H1 (cell line): Measurements from ENCODE around the gene EXOSC10. TPM values are rescaled to one million over a fixed set of nuclear protein-coding genes. Genes with fewer than 3 reads are reported as not detected.

Experiments
- CTCF ChIA-PET: fragments of 300-600 bp; sonication (Branson Sonifier 250); formaldehyde crosslinking; loops from one replicate; lab custom pipeline; 2021; ENCODE audit not compliant: partially characterized antibody; lab: Charles Lee
- POLR2A ChIA-PET: fragments of 300-600 bp; sonication (Branson Sonifier 250); formaldehyde crosslinking; loops from one replicate; lab custom pipeline; 2021; ENCODE audit warnings: inconsistent platforms; ENCODE audit not compliant: partially characterized antibody; lab: Charles Lee
- DNase-seq, 2 experiments: peaks; one replicate each; pipeline versions ENCODE4 v3.0.0 to v3.0.0-alpha.2; 2010 to 2022; ENCODE audit warnings: low spot score in 2 of 2, low read depth in 1 of 2, mixed read lengths in 1 of 2
- FAIRE-seq: peaks from 2 replicates; lab custom pipeline; 2011; peaks lifted over from hg19 to GRCh38; lab: Jason Lieb, UNC
- H2AFZ ChIP-seq: 2 replicates; pipeline ENCODE4 v1.8.1; 2012; ENCODE audit warnings: low read length, inconsistent platforms
- H2AK5ac ChIP-seq: 2 replicates; pipeline ENCODE4 v1.6.1; 2013; ENCODE audit warnings: low read depth, low read length
- H2BK120ac ChIP-seq: replicated peaks from 2 replicates; pipeline ENCODE3; 2013; ENCODE audit warnings: low read depth, low read length, inconsistent platforms
- H2BK12ac ChIP-seq: 2 replicates; pipeline ENCODE4 v1.6.1; 2013; ENCODE audit warnings: low read depth, low read length
- H2BK15ac ChIP-seq: 2 replicates; pipeline ENCODE4 v1.6.1; 2013; ENCODE audit warnings: low read length
- H2BK20ac ChIP-seq: 2 replicates; pipeline ENCODE4 v1.6.1; 2013; ENCODE audit warnings: low read length
- H2BK5ac ChIP-seq: 2 replicates; pipeline ENCODE4 v1.6.1; 2013; ENCODE audit warnings: low read depth, low read length
- H3K14ac ChIP-seq: 2 replicates; pipeline ENCODE4 v1.6.1; 2013; ENCODE audit warnings: inconsistent platforms; ENCODE audit not compliant: insufficient read length
- H3K18ac ChIP-seq: 2 replicates; pipeline ENCODE4 v1.6.1; 2013; ENCODE audit warnings: low read length; ENCODE audit errors: extremely low read depth
- H3K23ac ChIP-seq: 2 replicates; pipeline ENCODE4 v1.6.1; 2013; ENCODE audit warnings: inconsistent platforms; ENCODE audit not compliant: insufficient read length
- H3K23me2 ChIP-seq: 2 replicates; pipeline ENCODE4 v1.6.1; 2013; ENCODE audit warnings: low read depth, low read length
- H3K27ac ChIP-seq: 2 replicates; pipeline ENCODE4 v1.6.1; 2011; ENCODE audit warnings: low read depth, low read length, inconsistent platforms
- H3K27me3 ChIP-seq, 4 experiments: replicated peaks in 1 of 4; 1 replicate in 1 of 4; 2 replicates in 3 of 4; pipeline versions ENCODE4 v1.6.1 to v1.8.1; 2011 to 2013; ENCODE audit warnings: low read length in 3 of 4, mild to moderate bottlenecking in 3 of 4, inconsistent platforms in 2 of 4, mixed read lengths in 2 of 4, moderate library complexity in 1 of 4; ENCODE audit not compliant: control insufficient read depth in 3 of 4, insufficient read depth in 3 of 4; ENCODE audit errors: extremely low read depth in 1 of 4
- H3K36me3 ChIP-seq, 4 experiments: 2 replicates each; pipeline versions ENCODE4 v1.6.1 to v1.8.1; 2011 to 2013; ENCODE audit warnings: mild to moderate bottlenecking in 4 of 4, low read length in 3 of 4, moderate library complexity in 2 of 4, control low read depth in 1 of 4, inconsistent platforms in 1 of 4; ENCODE audit not compliant: insufficient read depth in 4 of 4, control insufficient read depth in 2 of 4
- H3K4ac ChIP-seq: replicated peaks from 2 replicates; pipeline ENCODE3; 2013; ENCODE audit warnings: low read length, low read depth, mixed read lengths, inconsistent platforms; ENCODE audit not compliant: insufficient read length
- H3K4me1 ChIP-seq, 4 experiments: replicated peaks in 1 of 4; 1 replicate in 1 of 4; 2 replicates in 3 of 4; pipeline versions ENCODE4 v1.6.1 to v1.8.1; 2011 to 2013; ENCODE audit warnings: low read length in 3 of 4, inconsistent platforms in 2 of 4, mixed read lengths in 1 of 4; ENCODE audit not compliant: insufficient read depth in 4 of 4, control insufficient read depth in 3 of 4
- H3K4me2 ChIP-seq, 2 experiments: 2 replicates each; pipeline versions ENCODE4 v1.6.1 to v1.8.1; 2011 to 2013; ENCODE audit warnings: low read depth in 2 of 2, low read length in 2 of 2, control low read depth in 1 of 2, inconsistent platforms in 1 of 2, mild to moderate bottlenecking in 1 of 2; ENCODE audit not compliant: insufficient read depth in 1 of 2
- H3K4me3 ChIP-seq, 4 experiments: fragments of 200-600, 300-600 bp in 1 of 4; sonication (generic), shearing (Covaris generic), sonication (Bioruptor Twin) in 1 of 4; 2 replicates each; pipeline versions ENCODE4 v1.5.1 to v1.8.1; 2011 to 2016; ENCODE audit warnings: low read length in 4 of 4, low read depth in 3 of 4, control low read depth in 2 of 4, inconsistent platforms in 2 of 4, mild to moderate bottlenecking in 2 of 4, mixed read lengths in 1 of 4, moderate library complexity in 1 of 4; ENCODE audit not compliant: insufficient read depth in 2 of 4; ENCODE audit errors: extremely low read depth in 1 of 4
- H3K56ac ChIP-seq: replicated peaks from 2 replicates; pipeline ENCODE3; 2013; ENCODE audit warnings: low read depth, mild to moderate bottlenecking, mixed read lengths, low read length, inconsistent platforms; ENCODE audit not compliant: insufficient read length
- H3K79me1 ChIP-seq: 2 replicates; pipeline ENCODE4 v1.6.1; 2013; ENCODE audit warnings: low read depth, low read length, control low read depth
- H3K79me2 ChIP-seq, 2 experiments: 2 replicates each; pipeline versions ENCODE4 v1.6.1 to v1.8.1; 2012 to 2013; ENCODE audit warnings: low read length in 2 of 2, mild to moderate bottlenecking in 2 of 2, inconsistent platforms in 1 of 2; ENCODE audit not compliant: insufficient read depth in 2 of 2, control insufficient read depth in 1 of 2
- H3K9ac ChIP-seq, 4 experiments: replicated peaks in 1 of 4; 1 replicate in 1 of 4; 2 replicates in 3 of 4; pipeline versions ENCODE4 v1.6.1 to v1.8.1; 2011 to 2013; ENCODE audit warnings: low read depth in 3 of 4, low read length in 3 of 4, control low read depth in 2 of 4, mild to moderate bottlenecking in 2 of 4, moderate library complexity in 2 of 4, inconsistent platforms in 1 of 4; ENCODE audit errors: extremely low read depth in 1 of 4
- H3K9me3 ChIP-seq, 2 experiments: 2 replicates each; pipeline versions ENCODE4 v1.6.1 to v1.8.1; 2012 to 2013; ENCODE audit warnings: mild to moderate bottlenecking in 2 of 2, moderate library complexity in 2 of 2, control low read depth in 1 of 2, inconsistent platforms in 1 of 2, low read depth in 1 of 2, low read length in 1 of 2, mixed read lengths in 1 of 2; ENCODE audit not compliant: insufficient read depth in 2 of 2
- H4K20me1 ChIP-seq, 2 experiments: replicated peaks in 1 of 2; 2 replicates each; pipeline versions ENCODE3 to v1.8.1; 2011 to 2013; ENCODE audit warnings: inconsistent platforms in 2 of 2, low read length in 2 of 2, mild to moderate bottlenecking in 1 of 2; ENCODE audit not compliant: insufficient read depth in 2 of 2, control insufficient read depth in 1 of 2
- H4K5ac ChIP-seq: 2 replicates; pipeline ENCODE4 v1.6.1; 2013; ENCODE audit warnings: low read length, low read depth, mixed read lengths, inconsistent platforms; ENCODE audit not compliant: insufficient read length
- H4K8ac ChIP-seq: 2 replicates; pipeline ENCODE4 v1.8.0; 2013; ENCODE audit warnings: mild to moderate bottlenecking, moderate library complexity, low read length, inconsistent platforms; ENCODE audit not compliant: insufficient read depth; ENCODE audit errors: extremely low read depth
- H4K91ac ChIP-seq: replicated peaks from 2 replicates; pipeline ENCODE3; 2013; ENCODE audit warnings: low read length, mixed read lengths, inconsistent platforms; ENCODE audit not compliant: insufficient read length
- BCL11A ChIP-seq, 2 experiments: IDR thresholded peaks; one replicate each; pipeline ENCODE4 v1.6.1; 2011; ENCODE audit warnings: low read depth in 2 of 2, low read length in 2 of 2, mild to moderate bottlenecking in 2 of 2
- CBX8 ChIP-seq: fragments of 300-800, 300-1000 bp; sonication (generic); IDR thresholded peaks from 2 replicates; pipeline ENCODE4 v1.7.1; 2016; ENCODE audit warnings: low read depth, low read length, borderline replicate concordance
- CREB1 ChIP-seq: IDR thresholded peaks from 2 replicates; pipeline ENCODE4 v1.6.1; 2012; ENCODE audit warnings: inconsistent platforms
- FOSL1 ChIP-seq: IDR thresholded peaks from 2 replicates; pipeline ENCODE4 v1.6.1; 2011; ENCODE audit warnings: mild to moderate bottlenecking, low read depth, low read length, moderate library complexity; ENCODE audit not compliant: insufficient read depth
- MAX ChIP-seq: IDR thresholded peaks from 2 replicates; pipeline ENCODE4 v1.6.1; 2012; ENCODE audit warnings: inconsistent platforms
- NANOG ChIP-seq: IDR thresholded peaks from 2 replicates; pipeline ENCODE4 v1.6.1; 2011; ENCODE audit warnings: low read length, low read depth, mild to moderate bottlenecking, inconsistent platforms; ENCODE audit not compliant: insufficient read depth, poor library complexity, severe bottlenecking
- PHF8 ChIP-seq: fragments of 200-600 bp; sonication (generic); conservative IDR thresholded peaks from 2 replicates; pipeline ENCODE4 v1.7.1; 2012; ENCODE audit warnings: low read depth, mild to moderate bottlenecking, inconsistent platforms, low read length, moderate library complexity
- POLR2A ChIP-seq, 2 experiments: IDR thresholded peaks; 1 replicate in 1 of 2; 2 replicates in 1 of 2; pipeline ENCODE4 v1.6.1; 2011; ENCODE audit warnings: low read depth in 2 of 2, low read length in 2 of 2, mild to moderate bottlenecking in 2 of 2; ENCODE audit errors: control extremely low read depth in 1 of 2
- POLR2AphosphoS5 ChIP-seq: IDR thresholded peaks from 2 replicates; pipeline ENCODE4 v1.6.1; 2011; ENCODE audit warnings: low read depth, low read length
- RAD21 ChIP-seq, 2 experiments: IDR thresholded peaks in 1 of 2; conservative IDR thresholded peaks in 1 of 2; 2 replicates each; pipeline ENCODE4 v1.6.1; 2011; ENCODE audit warnings: low read depth in 2 of 2, low read length in 2 of 2, improper control_type of control experiment in 1 of 2, inconsistent platforms in 1 of 2, mild to moderate bottlenecking in 1 of 2, moderate library complexity in 1 of 2
- SIRT6 ChIP-seq: IDR thresholded peaks from one replicate; pipeline ENCODE4 v1.7.1; 2012; ENCODE audit warnings: low read length, inconsistent platforms
- WGBS, 2 experiments: shearing (Covaris generic) in 1 of 2; methylation state at CpG; one replicate each; pipeline versions ENCODE4 v1.1.6 to v1.1.7; 2013 to 2015; ENCODE audit warnings: low lambda C conversion rate in 2 of 2, mixed read lengths in 2 of 2, inconsistent platforms in 1 of 2, low coverage in 1 of 2, missing lambda C conversion rate in 1 of 2; ENCODE audit not compliant: insufficient replicate concordance in 2 of 2, insufficient coverage in 1 of 2, insufficient read length in 1 of 2; ENCODE audit errors: extremely low coverage in 1 of 2, missing lambda C conversion rate in 1 of 2; 5-methylcytosine and 5-hydroxymethylcytosine counted together
- polyA plus RNA-seq, 7 experiments: library from polyadenylated mRNA; depleted of rRNA in 3 of 7; stranded (reverse) in 5 of 7; unstranded in 2 of 7; fragments of >200 nt in 5 of 7; fragments of 200-250 nt in 2 of 7; gene quantifications; 1 replicate in 5 of 7; 2 replicates in 1 of 7; 4 replicates in 1 of 7; pipeline versions ENCODE4 v1.2.1 to v1.2.3, GENCODE V29; 2011 to 2013; ENCODE audit warnings: missing spikeins in 2 of 7, mixed read lengths in 2 of 7
- total RNA-seq: library from RNA; stranded (reverse); fragmentation: NEBNext Ultra II Directional; extraction: Animal tissue kit (Norgen Biotek cat#: 25700); gene quantifications from 2 replicates; pipeline ENCODE4 v1.2.1, GENCODE V29; 2021
- TF ChIP-seq, protein P1 (sequence below): IDR thresholded peaks from 2 replicates; pipeline ENCODE4 v1.6.1; 2011; ENCODE audit warnings: low read depth, mild to moderate bottlenecking, low read length; ENCODE audit not compliant: insufficient read depth

EXOSC10 gene
- total and polyA plus RNA-seq, 2 of the 8 experiments (the other 6 are each of a cell fraction or from before 2014, with no cell fraction given) = 57.9 to 86.1 TPM

DNA sequence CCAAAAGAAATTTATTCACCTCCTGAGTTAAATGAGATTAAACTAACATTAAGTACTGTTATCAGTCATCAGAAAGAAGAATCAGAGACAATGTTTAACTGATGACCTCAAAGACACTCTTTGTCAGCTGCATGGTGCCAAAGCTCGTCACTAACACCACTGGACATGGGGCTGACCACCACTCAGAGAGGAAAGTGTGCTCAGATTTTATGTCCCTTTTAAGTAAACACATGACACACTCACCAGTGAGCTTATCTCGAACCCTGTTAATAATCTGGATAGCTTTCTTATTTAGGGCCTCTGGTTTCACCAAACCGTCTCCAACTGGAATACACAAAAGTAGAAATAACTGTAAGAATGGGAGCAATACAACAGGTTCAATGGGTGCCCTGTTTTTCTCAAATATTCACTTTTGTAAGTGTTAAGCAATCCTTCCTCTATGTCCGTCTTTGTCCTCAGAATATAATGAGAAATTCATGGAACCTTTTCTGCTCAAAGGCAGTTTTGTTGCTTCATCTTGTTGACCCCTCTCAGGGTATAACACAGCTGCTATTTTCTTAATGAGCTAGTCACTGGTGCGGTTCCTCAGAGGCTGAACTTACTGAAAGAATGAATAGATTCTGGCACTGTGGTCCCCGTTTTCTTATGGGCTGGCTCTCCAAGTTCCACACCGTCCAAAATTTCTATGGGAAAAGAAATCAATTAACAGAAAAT, 9.5 kb upstream of the EXOSC10 start:
- H4K91ac ChIP-seq = no peak overlapping the region
- no peaks in the 10 kb centered on the region for H3K4me1 ChIP-seq
- H3K36me3 ChIP-seq = peaks cover 11 to 66% (median 37%) of the 10 kb centered on the region in 4 experiments
- H2BK15ac ChIP-seq = no peak overlapping the region
- no peaks in the 10 kb centered on the region for H3K79me1 ChIP-seq
- H3K56ac ChIP-seq = no peak overlapping the region
- no peak overlapping the region for H2BK120ac ChIP-seq
- no peak for DNase-seq
- no peak overlapping the region for H3K14ac ChIP-seq
- H2AK5ac ChIP-seq = no peak overlapping the region
- H3K9me3 ChIP-seq = no peaks in the 10 kb centered on the region
- H3K9ac ChIP-seq = no peak overlapping the region
- no peaks in the 10 kb centered on the region for H3K79me2 ChIP-seq
- H2AFZ ChIP-seq = no peak overlapping the region
- no peak overlapping the region for H3K23ac ChIP-seq
- H2BK12ac ChIP-seq = no peak overlapping the region
- no peak overlapping the region for H3K4me3 ChIP-seq
- 89% methylated on average over 7 of the region's 7 CpGs; no CpG with 5 or more reads in 1 of the 2 experiments for WGBS, 2 experiments
- ChIA-PET POLR2A (interaction anchor here (0.6 to 1.8 kb wide), 5 partner anchors 10 to 650 kb away, joined by 3 read pairs; partner anchors contain the start of gene EXOSC10), CTCF (interaction anchor here (0.8 kb wide), 1 partner anchor 12 kb away, joined by 3 read pairs; no protein-coding TSS in a partner anchor)
- no peak overlapping the region for H3K4me2 ChIP-seq
- H3K18ac ChIP-seq = no peak overlapping the region
- H4K5ac ChIP-seq = no peak overlapping the region
- no peak overlapping the region for H3K4ac ChIP-seq
- H3K27ac ChIP-seq = no peak overlapping the region
- no peak overlapping the region for H4K8ac ChIP-seq
- H4K20me1 ChIP-seq = peaks cover 0 to 1% of the 10 kb centered on the region in 2 experiments
- H3K27me3 ChIP-seq = no peaks in the 10 kb centered on the region
- FAIRE-seq = no peak
- no peak overlapping the region for H2BK20ac ChIP-seq
- H2BK5ac ChIP-seq = no peak overlapping the region
- H3K23me2 ChIP-seq = no peaks in the 10 kb centered on the region
- TF ChIP-seq POLR2A (IDR thresholded peaks at IDR 0.05; ENCODE audit: control extremely low read depth in 1 of 2, low read depth in 2 of 2, low read length in 2 of 2) (no peak), RAD21 (IDR thresholded peaks at IDR 0.05 in 1 of 2, conservative IDR thresholded peaks at IDR 0.05 in 1 of 2; ENCODE audit: low read depth in 2 of 2, low read length in 2 of 2) (no peak), POLR2AphosphoS5 (no peak), FOSL1 (no peak), PHF8 (no peak), CREB1 (no peak), MAX (no peak), SIRT6 (no peak), NANOG (no peak), CBX8 (no peak), BCL11A (IDR thresholded peaks at IDR 0.05; ENCODE audit: low read depth in 2 of 2, low read length in 2 of 2) (no peak)
- TF ChIP-seq, protein P1, sequence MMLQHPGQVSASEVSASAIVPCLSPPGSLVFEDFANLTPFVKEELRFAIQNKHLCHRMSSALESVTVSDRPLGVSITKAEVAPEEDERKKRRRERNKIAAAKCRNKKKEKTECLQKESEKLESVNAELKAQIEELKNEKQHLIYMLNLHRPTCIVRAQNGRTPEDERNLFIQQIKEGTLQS = no peak
